SK-N-MC (cell line): Measurements from ENCODE around the gene RAB3IP.

Experiments
- EZH2 ChIP-seq: fragments of 200-600 bp; sonication (generic); IDR thresholded peaks from one replicate; pipeline ENCODE4 v1.6.1; 2017; ENCODE audit warnings: antibody characterized with exemption
- POLR2AphosphoS5 ChIP-seq: IDR thresholded peaks from 2 replicates; pipeline ENCODE4 v1.6.1; 2012; ENCODE audit warnings: mild to moderate bottlenecking, low read depth, low read length, borderline replicate concordance

- TF ChIP-seq EZH2 (no peak), POLR2AphosphoS5 (no peak)
These were observed 41.3 kb downstream of the RAB3IP start for GRCh38 chr12:69779928-69780327.
